HG03280 (cell line): ENCODE data around the gene PRUNE2.
"Not testable (repeated sequence)": the region's sequence is repeated elsewhere in the genome, so short reads cannot be mapped to it uniquely, and the experiment has no call there.

ENCODE experiments used
- ATAC-seq: cut with Tn5 transposase; IDR thresholded peaks from one replicate; pipeline ENCODE4 v1.9.1; 2021; ENCODE audit warnings: mild to moderate bottlenecking, moderate library complexity; ENCODE audit not compliant: unreplicated experiment

The PRUNE2 gene

GRCh38 chr9:76743931-76744330 is 162.0 kb downstream of the PRUNE2 start:
- no peak for ATAC-seq

DNA sequence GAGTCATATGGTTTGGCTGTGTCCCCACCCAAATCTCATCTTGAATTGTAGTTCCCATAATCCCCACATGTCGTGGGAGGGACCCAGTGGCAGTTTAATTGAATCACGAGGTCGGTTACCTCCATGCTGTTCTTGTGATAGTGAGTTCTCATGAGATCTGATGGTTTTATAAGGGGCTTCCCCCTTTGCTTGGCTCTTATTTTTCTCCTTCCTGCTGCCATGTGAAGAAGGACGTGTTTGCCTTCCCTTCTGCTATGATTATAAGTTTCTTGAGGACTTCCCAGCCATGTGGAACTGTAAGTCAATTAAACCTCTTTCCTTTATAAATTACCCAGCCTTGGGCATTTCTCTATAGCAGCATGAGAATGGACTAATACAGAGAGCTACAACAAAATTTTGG is 163.0 kb downstream of the PRUNE2 start:
- ATAC-seq: not testable (repeated sequence)

GRCh38 chr9:76741524-76741923 is 164.4 kb downstream of the PRUNE2 start:
- no peak for ATAC-seq

- no peak for ATAC-seq
Measured at GRCh38 chr9:76738402-76738801, 167.5 kb downstream of the PRUNE2 start.

GRCh38 chr9:76737154-76737902 is 168.6 kb downstream of the PRUNE2 start:
- ATAC-seq: no peak

GRCh38 chr9:76734716-76735115 is 171.2 kb downstream of the PRUNE2 start:
- no peak for ATAC-seq

DNA sequence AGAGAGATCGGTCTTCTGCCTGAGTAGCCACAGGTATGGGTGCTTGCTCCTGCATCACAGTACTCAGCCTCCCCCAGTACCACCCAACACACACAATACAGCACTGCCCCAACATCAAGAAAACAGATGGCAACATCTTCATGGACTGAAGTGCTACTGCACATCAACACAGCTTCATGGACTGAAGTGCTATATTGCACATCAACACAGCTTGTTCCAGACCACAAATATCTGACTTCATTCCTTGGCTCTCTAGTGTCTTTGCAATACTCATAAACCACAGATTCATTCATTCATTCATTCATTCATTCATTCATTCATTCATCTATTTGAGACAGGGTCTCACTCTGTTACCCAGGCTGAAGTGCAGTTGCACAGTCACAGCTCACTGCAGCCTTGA is 172.8 kb downstream of the PRUNE2 start:
- no peak for ATAC-seq

DNA sequence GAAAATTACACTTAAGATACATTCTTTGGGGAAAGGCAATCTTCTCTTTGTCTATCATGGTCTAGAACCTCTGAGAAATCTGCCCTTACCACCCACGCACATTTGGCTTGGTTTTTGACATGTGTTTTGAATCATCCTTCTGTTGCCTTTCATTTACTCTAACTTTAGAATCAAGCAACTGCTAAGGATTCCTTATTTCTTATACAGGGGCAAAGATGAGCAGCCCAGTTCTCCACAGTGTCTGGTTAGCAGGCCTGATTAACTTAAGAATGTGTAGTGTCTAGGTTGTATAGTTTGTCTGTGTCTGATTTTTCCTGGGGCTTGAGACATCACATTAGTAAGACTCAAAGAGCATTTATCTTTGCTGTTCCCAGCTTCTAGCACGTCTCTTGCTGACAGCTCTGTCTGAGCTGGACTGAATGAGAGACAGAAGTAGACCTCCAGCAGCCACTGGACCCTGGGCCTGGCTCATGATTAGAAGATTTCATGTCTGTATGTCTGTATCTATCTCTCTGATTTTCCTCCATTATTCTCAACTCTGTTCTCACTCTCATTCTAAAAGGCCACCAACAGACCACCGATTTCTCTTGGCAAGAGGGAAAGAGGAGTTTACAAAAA is 173.5 kb downstream of the PRUNE2 start:
- no peak for ATAC-seq

DNA sequence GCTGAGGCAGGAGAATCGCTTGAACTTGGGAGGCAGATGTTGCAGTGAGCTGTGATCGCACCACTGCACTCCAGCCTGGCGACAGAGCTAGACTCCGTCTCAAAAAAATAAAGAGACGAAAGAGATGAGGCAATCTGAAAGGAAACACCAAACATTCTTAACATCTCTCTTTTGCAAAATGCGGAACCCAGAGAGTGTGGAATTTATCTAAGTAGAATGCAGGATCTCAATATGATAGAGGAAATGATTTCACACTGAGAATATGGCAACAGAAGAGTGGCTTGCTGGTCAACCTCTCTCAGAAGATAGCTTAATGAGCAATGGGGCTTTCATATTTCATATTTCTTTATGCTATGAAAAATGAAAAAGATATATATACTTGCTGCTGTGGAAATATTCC is 175.1 kb downstream of the PRUNE2 start:
- no peak for ATAC-seq

GRCh38 chr9:76729980-76730737 is 175.8 kb downstream of the PRUNE2 start:
- no peak for ATAC-seq

- ATAC-seq: no peak
Measured at GRCh38 chr9:76729116-76729515, 176.8 kb downstream of the PRUNE2 start.

GRCh38 chr9:76725885-76726284 is 180.0 kb downstream of the PRUNE2 start:
- ATAC-seq: no peak

DNA sequence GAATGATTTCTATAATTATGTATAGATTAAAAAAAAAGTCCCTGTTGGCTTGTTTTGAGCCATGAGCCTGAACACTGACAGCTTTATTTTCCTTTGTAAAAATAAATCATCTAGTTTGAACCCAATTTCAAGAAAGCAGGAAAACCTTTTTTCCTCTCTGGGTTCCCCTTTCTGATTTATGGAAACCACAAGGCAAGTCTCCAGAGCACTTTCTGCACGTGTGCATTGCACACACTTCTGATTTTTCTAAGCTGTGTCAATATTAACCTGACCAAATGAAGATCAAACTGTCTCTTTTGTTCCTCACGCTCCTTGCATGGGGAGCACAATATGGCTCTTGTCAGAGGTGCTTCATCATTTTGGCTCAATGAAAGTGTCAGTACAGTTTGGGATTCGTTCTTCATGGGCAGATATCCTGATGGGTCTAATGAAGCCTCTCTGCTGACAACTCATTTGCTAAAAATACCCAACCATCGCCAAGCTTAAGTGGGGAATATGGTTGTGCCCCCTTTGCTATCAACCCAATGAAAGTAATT is 180.8 kb downstream of the PRUNE2 start:
- no peak for ATAC-seq

- ATAC-seq: no peak
Measured at GRCh38 chr9:76720245-76720644, 185.7 kb downstream of the PRUNE2 start.

DNA sequence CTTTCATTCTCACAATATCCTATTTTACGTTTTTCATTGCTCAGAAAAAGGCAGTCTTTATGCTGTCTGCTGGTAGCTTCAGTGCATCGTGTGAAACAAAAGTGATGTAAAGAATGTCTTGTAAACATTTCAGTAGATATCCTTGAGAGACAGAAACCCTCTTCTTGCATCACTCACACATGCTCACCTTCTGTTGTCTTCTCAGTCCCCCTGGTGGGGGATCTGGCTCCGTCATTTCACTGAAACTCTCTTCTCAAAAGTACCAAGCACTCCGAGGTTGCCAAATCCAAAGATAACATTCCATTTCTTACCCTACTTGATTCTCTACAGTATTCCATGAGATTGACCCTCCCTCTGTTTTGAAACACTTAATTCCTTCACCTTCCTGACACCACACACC is 187.7 kb downstream of the PRUNE2 start:
- no peak for ATAC-seq

GRCh38 chr9:76717613-76718012 is 188.3 kb downstream of the PRUNE2 start:
- no peak for ATAC-seq

DNA sequence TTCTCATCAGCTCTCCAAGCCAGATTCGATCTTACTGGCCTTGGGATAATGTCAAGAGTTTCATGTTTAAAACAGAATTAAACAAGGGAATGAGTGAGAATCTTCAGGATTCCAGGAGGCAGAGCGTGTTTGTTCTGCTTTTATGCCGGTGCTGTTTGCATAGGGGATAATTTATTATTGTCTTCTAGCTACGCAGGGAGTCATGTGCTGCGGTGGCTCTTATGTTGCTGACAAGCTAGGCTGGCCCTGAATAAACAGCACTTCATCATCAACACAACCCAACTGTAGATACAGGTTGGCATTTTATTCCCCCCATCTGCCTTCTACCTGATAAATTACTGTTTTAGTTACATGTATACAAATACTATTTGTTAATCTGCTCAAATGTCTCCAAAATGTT is 188.7 kb downstream of the PRUNE2 start:
- ATAC-seq: no peak

- ATAC-seq: no peak
Measured at GRCh38 chr9:76716085-76716672, 189.7 kb downstream of the PRUNE2 start.

DNA sequence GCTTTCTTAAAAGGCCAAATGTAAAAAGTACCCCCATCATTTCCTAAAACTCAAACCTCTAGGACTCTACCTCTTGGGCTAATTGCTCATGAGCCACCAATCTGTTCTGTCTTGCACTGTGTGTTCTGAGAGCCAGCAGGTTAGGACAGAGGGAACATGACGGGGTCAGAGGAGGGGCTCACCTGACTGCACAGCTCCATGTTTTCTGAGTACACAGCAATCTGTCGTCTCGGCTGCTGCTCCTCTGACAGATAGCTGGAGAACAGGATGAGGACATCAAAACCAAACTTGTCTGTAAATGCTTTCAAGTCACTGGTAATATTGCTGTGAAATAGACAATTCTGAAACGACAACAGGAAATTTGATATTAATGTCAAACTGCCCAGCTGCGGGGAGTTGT is 192.5 kb downstream of the PRUNE2 start:
- no peak for ATAC-seq

DNA sequence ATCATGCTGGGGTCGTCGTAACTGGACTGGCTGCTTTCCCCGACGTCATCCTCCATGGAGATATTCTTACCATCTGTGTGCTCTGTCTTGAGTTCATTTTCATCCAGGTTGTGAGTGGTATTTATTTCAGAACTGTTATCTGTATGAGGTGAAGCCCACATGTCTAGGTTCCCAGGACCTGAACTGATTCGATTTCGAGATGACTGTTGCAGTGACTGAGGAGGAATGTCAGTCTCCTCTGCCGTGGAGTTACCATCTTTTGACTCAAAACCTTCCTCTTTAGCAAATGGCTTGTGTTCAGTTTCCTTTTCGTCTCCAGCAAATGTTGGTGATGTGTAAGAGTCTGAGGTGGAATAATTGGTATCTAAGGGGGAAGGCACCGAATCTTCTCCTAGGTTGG is 196.9 kb downstream of the PRUNE2 start:
- ATAC-seq: no peak

GRCh38 chr9:76707510-76707909 is 198.4 kb downstream of the PRUNE2 start:
- peak; percentile 52 for ATAC-seq
